Stimulated activated CD8-positive, alpha-beta memory T cell treated with anti-CD3 and anti-CD28 coated beads, Interleukin-12 subunit alpha, Interleukin-12 subunit beta, amount 100 ng/mL, for 24 hours (primary cell): ENCODE measurements around the gene PRKAG2.
"Not testable (repeated sequence)": the region's sequence is repeated elsewhere in the genome, so short reads cannot be mapped to it uniquely, and the experiment has no call there.

Experiments
- DNase-seq: peaks from one replicate; pipeline ENCODE4 v3.0.0-alpha.2; 2020; ENCODE audit errors: extremely low read depth

Gene PRKAG2

DNA sequence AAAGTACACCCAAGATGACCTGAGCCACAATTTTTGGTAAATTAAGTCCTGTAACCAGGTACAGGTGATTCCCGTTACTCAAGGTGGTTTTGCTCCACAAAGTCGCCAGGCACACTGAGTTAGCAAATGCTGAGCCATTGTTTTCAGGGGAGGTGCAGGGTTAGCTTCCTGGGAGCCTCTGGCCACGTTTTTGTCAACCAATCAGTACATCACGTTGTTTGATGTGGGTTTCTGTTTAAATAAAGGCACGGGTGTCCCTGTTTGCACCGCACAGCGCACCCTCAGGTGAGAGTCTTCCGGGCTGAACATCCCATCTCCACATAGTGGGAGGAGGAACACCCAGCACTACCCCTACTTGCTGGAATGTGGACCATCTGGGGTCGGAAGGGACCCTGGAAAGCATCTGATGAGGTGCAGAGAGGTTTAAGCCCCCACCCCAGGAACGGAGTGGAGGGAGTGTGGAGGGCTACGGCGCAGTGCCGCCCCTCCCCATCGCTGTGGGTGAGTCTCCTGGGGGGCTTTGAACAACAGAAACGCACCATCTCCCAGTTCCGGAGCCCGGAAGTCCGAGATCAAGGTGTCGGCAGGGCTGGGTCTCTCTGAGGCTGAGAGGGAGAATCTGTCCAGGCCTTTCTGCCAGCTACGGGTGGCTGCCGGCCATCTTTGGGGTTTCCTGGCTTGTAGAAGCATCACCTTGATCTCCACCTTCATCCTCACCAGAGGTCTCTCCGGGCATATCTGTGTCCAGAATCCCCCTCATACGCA, 42.5 kb downstream of the PRKAG2 start:
- DNase-seq, result no peak

DNA sequence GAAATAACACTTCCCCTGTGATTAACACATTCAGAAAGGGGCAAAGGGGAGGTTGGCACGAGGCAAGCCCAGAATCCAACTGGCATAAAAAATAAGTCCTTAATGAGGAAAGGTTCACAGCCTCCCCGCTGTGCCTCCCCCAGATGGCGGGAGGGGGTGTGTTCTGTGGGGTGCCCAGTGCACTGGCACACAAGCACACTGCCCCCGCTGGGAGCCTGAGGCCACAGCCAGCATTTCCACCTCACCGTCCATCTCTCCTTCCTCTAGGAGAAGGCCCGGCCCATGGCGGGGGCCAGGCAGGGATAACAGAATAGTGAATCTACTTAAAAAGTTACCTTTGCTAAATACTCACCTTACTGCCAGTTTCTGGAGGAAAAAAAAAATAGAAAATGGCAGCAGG, 43.2 kb downstream of the PRKAG2 start:
- no peak for DNase-seq

DNA sequence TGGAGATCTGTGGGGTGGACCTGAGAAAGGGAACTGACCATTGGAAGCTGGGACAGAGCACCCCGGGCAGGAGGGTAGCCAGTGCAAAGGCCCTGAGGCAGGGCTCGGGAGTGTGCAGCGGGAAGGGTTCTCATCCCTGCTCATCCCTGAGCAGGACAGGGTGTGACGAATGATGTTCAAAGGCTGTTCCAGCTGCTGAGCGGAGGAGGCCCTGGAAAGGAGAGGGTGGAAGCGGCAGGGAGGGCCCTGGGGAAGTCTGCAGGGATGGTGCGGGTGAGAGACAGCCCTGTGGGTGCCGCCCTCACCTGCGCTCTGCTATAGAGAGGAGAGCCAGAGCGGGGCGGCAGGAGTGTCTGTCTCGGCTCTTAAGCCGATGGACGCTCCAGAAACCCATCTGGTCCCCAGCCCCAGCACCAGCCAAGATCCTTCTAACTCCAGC, 43.7 kb downstream of the PRKAG2 start:
- no peak for DNase-seq

GRCh38 chr7:151832656-151833055, 44.3 kb downstream of the PRKAG2 start:
- DNase-seq, result no peak

DNA sequence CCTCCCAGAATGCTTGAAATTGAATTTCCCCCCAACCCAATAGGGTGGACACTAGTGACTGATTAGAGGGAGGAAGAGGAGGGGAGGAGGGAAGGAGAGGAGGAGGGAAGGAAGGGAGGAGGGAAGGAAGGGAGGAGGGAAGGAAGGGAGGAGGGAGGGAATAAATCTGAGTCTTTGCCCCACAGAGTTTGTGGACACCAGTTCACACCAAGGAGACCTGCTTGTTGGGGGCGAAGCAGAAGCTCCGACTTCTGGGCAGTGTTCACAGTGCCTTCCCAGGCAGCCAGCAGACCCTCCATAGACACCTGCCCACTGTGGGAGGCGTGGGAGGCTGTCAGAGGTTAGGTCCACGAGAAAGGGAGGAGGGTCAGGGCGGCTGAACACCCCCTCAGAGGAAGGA, 44.8 kb downstream of the PRKAG2 start:
- DNase-seq, result no peak

DNA sequence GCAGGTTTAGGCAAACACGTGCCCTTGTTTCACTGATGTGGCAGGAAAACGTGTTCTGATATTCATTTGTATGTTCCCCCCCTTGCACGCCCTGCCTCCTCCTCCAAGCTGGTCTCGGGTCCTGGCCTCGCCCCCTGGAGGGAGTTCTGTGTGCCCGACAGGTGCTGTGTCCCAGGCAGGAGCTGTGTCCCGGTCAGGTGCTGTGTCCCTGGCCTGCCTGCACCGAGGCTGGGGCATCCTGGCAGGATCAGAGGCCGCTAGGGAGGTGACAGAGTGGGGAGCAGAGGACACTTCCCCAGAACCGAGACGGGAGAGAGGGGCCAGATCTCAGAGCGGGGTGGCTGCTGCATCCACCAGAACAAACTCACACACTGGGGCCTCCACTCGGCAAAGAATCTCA, 45.3 kb downstream of the PRKAG2 start:
- DNase-seq, result no peak

- no peak for DNase-seq
These were observed 46.6 kb downstream of the PRKAG2 start for GRCh38 chr7:151830121-151830830.

GRCh38 chr7:151829707-151830106, 47.2 kb downstream of the PRKAG2 start:
- DNase-seq, result no peak

DNA sequence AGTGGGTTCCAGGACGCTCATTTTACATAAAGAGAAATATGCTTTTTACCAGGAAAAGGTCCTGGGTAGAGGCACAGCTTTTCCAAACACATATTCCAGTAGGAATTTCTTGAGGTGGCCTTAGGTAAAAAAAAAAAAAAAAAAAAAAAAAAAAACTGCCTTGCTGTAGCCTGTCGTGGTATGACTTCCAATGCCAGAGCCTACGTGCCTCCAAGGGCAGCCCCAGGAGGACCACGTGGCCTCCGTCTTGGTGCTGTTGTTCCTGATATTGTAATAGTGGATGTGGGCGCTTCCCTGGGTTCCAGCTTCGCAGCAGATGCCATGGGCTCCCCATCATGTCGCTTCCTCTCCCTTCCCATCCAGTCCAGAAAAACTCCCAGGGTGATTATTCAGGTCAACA, 49.3 kb downstream of the PRKAG2 start:
- DNase-seq, result no peak

- not testable (repeated sequence) for DNase-seq
These were observed 50.6 kb downstream of the PRKAG2 start for GRCh38 chr7:151826316-151826715.

GRCh38 chr7:151825721-151826120, 51.2 kb downstream of the PRKAG2 start:
- no peak for DNase-seq

- no peak for DNase-seq
These were observed 52.5 kb downstream of the PRKAG2 start for GRCh38 chr7:151824373-151824933.

DNA sequence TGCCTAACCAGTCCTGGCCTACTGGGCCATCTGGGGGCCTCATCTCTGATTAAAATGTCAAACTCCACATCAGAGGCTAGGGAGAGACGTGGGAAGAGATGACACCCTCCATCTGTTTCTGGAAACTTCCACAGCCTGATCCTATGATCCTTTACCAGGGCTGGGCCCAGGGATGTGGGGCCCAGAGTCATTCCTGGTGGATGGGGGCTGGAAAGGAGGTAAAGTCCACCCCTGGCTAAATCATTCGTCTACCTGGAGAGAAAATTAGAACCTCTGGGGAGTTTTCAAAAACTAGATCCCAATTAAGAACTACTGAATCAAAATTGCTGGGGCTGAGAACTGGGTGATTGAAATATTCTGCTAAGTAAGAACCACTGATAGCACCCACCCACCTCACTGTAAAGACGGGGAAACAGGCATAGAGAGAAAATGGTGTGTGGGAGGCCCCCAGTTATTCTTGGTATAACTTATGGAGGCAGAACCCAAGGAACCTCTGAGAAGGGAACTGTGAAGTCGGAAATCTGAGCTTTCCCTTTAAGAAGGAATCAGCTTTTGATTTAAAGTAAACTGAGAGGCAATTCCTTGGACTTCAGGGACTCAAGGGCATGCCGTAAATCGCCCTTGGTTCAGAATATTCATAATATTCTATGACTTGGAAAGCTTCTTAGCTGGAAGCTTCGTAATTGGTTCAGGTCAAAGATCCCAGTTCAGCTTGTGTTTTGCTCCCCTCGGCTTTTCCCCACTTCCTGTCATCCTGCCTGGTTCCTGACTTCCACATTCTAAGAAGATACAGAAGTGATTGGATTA, 53.1 kb downstream of the PRKAG2 start:
- DNase-seq, result no peak

DNA sequence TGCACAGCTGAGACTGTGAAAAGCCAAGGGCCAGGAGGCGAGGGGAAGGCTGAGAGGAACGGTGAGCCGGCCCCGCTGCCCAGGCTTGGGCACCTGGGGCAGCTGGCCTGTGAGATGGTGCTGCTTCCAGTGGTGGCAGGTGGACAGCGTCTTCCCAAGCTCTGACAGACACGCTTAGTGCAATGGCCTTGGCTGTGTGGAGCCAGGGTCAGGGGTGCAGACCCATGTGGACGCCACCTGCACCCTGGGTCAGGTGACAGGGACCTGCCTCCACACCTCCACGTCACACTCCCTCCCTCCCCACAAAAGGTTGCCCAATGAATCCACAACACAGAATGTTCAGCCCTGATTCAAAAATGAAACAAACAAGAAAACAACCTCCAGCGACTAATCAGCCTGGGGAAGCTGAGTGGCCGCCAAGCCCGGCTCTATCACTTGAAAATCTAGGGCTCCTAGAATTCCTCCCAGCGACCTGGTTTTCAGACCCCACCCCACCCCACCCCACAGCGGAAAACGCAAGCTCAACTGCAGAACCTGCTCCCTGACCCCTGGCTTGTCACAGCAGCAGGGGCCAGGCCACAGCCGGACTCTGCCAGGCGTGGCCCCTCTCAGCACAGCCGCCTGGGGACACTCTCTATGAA, 54.3 kb downstream of the PRKAG2 start:
- no peak for DNase-seq

- DNase-seq, result no peak
These were observed 54.9 kb downstream of the PRKAG2 start for GRCh38 chr7:151821806-151822540.

DNA sequence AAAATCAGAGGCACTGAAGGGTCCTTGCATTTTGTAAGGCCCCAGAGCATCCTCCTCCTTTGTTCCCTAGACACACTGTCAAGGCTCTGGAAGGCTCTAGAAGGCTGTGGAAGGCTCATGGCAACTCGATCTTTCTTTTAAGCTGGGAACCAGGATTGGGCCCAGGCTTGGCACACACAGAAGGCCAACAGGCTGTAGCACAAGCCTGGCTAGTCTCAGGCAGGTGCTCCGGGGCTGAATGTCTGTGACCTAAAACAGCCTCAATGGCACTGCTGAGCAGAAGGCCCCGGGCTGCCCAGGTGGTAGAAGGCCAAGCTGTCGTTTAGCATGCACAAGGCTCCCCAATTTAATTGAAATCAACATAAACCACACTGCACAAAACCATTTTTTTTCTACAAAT, 55.7 kb downstream of the PRKAG2 start:
- no peak for DNase-seq

DNA sequence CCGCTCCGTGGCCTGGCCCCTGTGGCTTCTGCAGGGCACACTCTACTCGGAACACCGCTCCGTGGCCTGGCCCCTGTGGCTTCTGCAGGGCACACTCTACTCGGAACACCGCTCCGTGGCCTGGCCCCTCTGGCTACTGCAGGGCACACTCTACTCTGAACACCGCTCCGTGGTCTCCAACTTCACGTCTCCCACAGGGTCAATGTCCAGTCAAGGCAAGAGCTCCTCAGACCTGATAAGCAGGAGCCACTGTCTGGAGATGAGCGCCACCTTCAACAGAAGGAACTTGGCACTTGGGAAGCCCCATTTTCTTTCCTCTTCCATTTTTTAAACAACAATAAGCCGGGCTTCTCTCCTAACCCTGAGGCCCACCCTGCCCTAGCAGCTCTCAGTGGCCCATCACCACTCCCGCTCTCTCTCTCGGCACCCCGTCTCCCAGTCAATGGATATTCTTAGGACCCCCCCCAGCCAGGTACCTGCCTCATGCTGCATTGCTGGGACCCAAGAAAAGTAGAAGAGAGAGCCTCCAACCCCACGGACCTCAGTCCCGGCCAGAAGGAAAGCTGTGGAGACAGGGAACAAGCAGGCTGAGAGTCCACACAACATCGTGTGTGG, 56.3 kb downstream of the PRKAG2 start:
- DNase-seq, result no peak

- no peak for DNase-seq
These were observed 57.0 kb downstream of the PRKAG2 start for GRCh38 chr7:151819866-151820265.

DNA sequence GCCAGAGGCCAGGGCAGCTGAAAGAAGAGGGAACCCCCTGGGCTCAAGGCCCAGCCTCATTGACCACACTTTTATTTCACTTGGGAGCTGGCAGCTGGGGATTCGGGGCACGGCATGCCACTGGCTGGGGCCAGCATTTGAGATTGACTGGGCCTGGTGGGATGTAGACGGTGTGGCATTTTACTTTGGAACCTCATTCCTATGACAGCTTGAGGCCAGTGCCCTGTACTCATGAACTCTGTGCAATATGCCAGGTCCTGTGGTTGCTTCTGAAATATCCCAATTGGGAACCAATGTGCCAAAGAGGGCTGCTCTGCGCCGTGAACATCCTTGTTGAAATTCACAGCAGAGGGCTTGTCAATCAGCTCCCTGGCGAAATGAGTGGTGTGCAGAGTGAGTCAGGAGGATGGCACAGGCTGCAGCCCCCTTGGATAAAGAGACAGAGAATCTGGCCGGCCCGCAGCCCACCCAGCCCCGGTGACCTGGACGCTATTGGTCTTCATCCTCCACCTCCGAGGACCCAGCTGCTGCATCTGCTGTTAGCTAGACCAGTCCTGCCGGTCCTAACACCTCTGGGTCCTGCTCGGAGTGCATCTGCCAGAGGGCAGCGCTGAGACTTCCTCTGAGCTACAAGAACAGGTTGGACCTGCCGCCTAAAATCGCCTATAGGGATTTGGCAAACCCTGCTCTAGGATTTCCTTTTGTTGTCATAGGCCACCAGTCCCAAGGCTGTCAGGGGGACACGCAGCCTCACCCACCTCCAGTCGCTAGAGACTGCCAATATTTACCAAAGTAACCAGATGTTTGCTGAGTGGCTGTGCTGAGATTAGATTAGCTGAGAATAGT, 58.0 kb downstream of the PRKAG2 start:
- DNase-seq, result no peak
